GM19468 (cell line): ENCODE measurements around the gene ZNF771.
"Not testable (repeated sequence)": the region's sequence is repeated elsewhere in the genome, so short reads cannot be mapped to it uniquely, and the experiment has no call there.

Experiments used
- ATAC-seq: cut with Tn5 transposase; IDR thresholded peaks from one replicate; pipeline ENCODE4 v1.9.1; 2021; ENCODE audit warnings: mild to moderate bottlenecking, moderate library complexity, moderate number of reproducible peaks; ENCODE audit not compliant: unreplicated experiment; ENCODE audit errors: extremely low read depth

Gene ZNF771

DNA sequence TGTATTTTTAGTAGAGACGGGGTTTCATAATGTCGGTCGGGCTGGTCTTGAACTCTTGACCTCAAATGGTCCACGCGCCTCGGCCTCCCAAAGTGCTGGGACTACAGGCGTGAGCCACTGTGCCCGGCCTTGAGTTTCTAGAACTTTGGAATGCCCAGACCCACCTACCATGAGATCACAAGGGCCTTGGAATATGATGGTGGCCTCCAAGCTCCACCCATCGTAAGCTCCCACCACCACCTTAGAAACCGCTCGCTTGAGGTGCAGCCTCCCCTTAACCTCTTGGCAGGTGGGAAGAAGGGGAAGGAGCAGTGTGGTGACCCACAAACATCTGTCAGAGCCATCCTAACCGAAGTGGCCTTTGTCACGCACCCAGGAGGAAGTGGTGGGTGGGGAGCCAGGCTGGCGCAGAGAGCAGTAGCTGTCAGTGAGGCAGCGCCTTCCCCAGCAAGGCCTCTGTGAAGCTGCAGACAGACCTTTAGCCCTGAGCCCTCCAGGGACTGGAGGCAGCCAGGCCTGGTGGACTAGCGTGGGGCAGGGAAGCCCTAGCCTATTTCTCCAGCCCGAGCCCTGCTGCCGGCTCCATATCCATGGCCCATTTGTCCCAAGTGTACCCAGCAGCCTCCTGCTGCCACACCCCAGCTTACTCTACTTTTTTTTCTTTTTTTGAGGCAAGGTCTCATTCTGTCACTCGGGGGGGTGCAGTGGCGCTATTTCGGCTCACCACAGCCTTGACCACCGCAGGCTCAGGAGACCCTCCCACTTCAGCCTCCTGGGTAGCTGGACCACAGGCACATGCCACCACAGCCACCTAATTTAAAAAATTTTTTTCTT lies 51.4 kb downstream of the ZNF771 start:
- peak; percentile 42 for ATAC-seq

DNA sequence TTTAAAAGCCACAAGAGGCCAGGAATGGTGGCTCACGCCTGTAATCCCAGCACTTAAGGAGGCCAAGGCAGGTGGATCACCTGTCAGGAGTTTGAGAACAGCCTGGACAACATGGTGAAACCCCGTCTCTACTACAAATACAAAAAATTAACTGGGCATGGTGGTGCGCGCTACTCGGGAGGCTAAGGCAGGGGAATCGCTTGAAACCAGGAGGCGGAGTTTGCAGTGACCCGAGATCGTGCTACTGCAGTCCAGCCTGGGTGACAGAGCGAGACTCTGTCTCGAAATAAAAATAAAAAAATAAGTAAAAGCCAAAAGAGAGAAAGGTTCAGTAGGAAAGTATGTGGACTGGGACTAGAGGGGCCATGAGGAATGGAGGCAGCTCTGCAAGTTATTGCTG lies 52.0 kb downstream of the ZNF771 start:
- ATAC-seq, result no peak

DNA sequence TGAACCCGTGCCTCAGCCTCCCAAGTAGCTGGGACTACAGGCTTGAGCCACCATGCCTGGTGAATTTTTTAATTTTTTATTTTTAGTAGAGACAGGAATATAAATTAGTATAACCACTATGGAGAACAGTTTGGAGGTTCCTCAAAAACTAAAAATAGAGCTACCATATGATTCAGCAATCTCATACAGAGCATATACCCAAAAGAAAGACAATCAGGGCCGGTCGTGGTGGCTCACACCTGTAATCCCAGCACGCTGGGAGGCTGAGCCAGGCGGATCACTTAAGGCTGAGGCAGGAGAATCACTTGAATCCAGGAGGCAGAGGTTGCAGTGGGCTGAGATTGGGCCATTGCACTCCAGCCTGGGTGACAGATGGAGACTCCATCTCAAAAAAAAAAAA lies 54.0 kb downstream of the ZNF771 start:
- ATAC-seq, result not testable (repeated sequence)

DNA sequence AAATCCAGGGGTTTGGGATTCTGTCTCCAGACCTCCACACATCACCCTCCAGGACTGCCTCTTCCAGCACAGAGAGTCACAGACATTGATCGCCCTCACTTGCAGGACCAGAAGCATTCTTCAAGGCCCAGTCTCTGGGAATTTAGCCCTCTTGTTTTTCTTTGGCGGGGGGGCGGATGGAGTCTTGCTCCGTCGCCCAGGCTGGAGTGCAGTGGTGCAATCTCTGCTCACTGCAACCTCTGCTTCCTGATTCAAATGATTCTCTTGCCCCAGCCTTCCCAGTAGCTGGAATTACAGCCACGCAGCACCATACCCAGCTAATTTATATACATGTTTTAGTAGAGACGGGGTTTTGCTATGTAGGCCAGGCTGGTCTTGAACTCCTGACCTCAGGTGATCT lies 56.7 kb downstream of the ZNF771 start:
- no peak for ATAC-seq
